Activated CD4-positive, alpha-beta T cell treated with anti-CD3 and anti-CD28 coated beads for 36 hours (primary cell): ENCODE measurements around the gene OR2G6. TPM values are rescaled to one million over a fixed set of nuclear protein-coding genes. Genes with fewer than 3 reads are reported as not detected.
"Not testable (repeated sequence)": the region's sequence is repeated elsewhere in the genome, so short reads cannot be mapped to it uniquely, and the experiment has no call there.

Experiments used
- ATAC-seq: fragments of 200-7000 bp; cut with Tn5 transposase; one replicate; pipeline ENCODE4 v1.10.0; 2021; ENCODE audit warnings: mild to moderate bottlenecking, moderate library complexity
- CTCF ChIA-PET: fragments of 350-600 bp; sonication (Branson Sonifier 250); formaldehyde crosslinking; loops from one replicate; lab custom pipeline; 2021; ENCODE audit warnings: antibody characterized with exemption; lab: Charles Lee
- POLR2A ChIA-PET: fragments of 350-600 bp; sonication (Branson Sonifier 250); formaldehyde crosslinking; loops from one replicate; lab custom pipeline; 2021; ENCODE audit warnings: antibody characterized with exemption, inconsistent platforms; lab: Charles Lee
- DNase-seq: peaks from one replicate; pipeline ENCODE4 v3.0.0-alpha.2; 2020
- H3K27ac Mint-ChIP-seq: one replicate; pipeline ENCODE4 v1.8.0; 2021; ENCODE audit warnings: mixed read lengths
- H3K27me3 Mint-ChIP-seq: one replicate; pipeline ENCODE4 v1.8.0; 2021; ENCODE audit warnings: mixed read lengths
- H3K36me3 Mint-ChIP-seq: one replicate; pipeline ENCODE4 v1.8.0; 2021; ENCODE audit warnings: low read depth, mixed read lengths
- H3K4me1 Mint-ChIP-seq: one replicate; pipeline ENCODE4 v1.8.0; 2021; ENCODE audit warnings: mixed read lengths
- H3K4me3 Mint-ChIP-seq: one replicate; pipeline ENCODE4 v1.8.0; 2021; ENCODE audit warnings: mild to moderate bottlenecking, moderate library complexity, mixed read lengths
- H3K9me3 Mint-ChIP-seq: one replicate; pipeline ENCODE4 v1.8.0; 2021; ENCODE audit warnings: low read depth, mixed read lengths
- intact Hi-C, 2 experiments: fragments of 100-400 bp; cut with DNase I in 1 of 2; cut with micrococcal nuclease in 1 of 2; formaldehyde crosslinking; loops; one replicate each; pipeline versions ENCODE4 v1.14.2 to v1.15.1; 2022 to 2024; cut with DNase I, micrococcal nuclease
- total RNA-seq, 2 experiments: library from RNA; stranded (reverse); gene quantifications; one replicate each; pipeline ENCODE4 v1.2.3, GENCODE V29; 2021

OR2G6 gene
- total RNA-seq = not detected

GRCh38 chr1:248507773-248508172, at the start of gene OR2G6:
Gene OR2G6 (plus strand): TSS chr1:248508073. CDS start chr1:248521647, 13,574 bp downstream.
- H3K4me3 Mint-ChIP-seq, intact Hi-C loops, CTCF ChIA-PET, H3K27me3 Mint-ChIP-seq, H3K9me3 Mint-ChIP-seq, H3K4me1 Mint-ChIP-seq, DNase-seq, H3K27ac Mint-ChIP-seq, ATAC-seq, POLR2A ChIA-PET, H3K36me3 Mint-ChIP-seq: not testable (repeated sequence)

- ATAC-seq, intact Hi-C loops, H3K36me3 Mint-ChIP-seq, H3K4me3 Mint-ChIP-seq, H3K4me1 Mint-ChIP-seq, POLR2A ChIA-PET, H3K27me3 Mint-ChIP-seq, CTCF ChIA-PET, DNase-seq, H3K9me3 Mint-ChIP-seq, H3K27ac Mint-ChIP-seq: not testable (repeated sequence)
Observed at GRCh38 chr1:248459117-248459516, 48.8 kb upstream of the OR2G6 start.

- intact Hi-C loops = no loop called here
- H3K27ac Mint-ChIP-seq = no peak overlapping the region
Observed at GRCh38 chr1:248471154-248471553, 36.7 kb upstream of the OR2G6 start.

GRCh38 chr1:248472111-248472510, 35.8 kb upstream of the OR2G6 start:
- H3K4me3 Mint-ChIP-seq, H3K36me3 Mint-ChIP-seq, POLR2A ChIA-PET, H3K9me3 Mint-ChIP-seq, ATAC-seq, H3K27ac Mint-ChIP-seq, DNase-seq, H3K4me1 Mint-ChIP-seq, intact Hi-C loops, H3K27me3 Mint-ChIP-seq, CTCF ChIA-PET: not testable (repeated sequence)

More at GRCh38 chr1:248471154-248471553, 36.7 kb upstream of the OR2G6 start:
- POLR2A ChIA-PET = interaction anchor here (0.7 kb wide), 1 partner anchor 324 kb away, joined by 3 read pairs; no protein-coding TSS in a partner anchor
- ATAC-seq = no peak
- Mint-ChIP-seq H3K4me3 (no peak overlapping the region), H3K4me1 (no peaks in the 10 kb centered on the region), H3K9me3 (peaks cover 5% of the 10 kb centered on the region), H3K36me3 (no peaks in the 10 kb centered on the region), H3K27me3 (no peaks in the 10 kb centered on the region)
- no peak for DNase-seq
- CTCF ChIA-PET = no interaction called here

GRCh38 chr1:248473051-248473450, 34.8 kb upstream of the OR2G6 start, which contains the start of gene OR2T3:
Gene OR2T3 (plus strand): TSS chr1:248473351. CDS start chr1:248473351, 0 bp downstream.
- DNase-seq, H3K4me1 Mint-ChIP-seq, H3K27ac Mint-ChIP-seq, H3K27me3 Mint-ChIP-seq, H3K36me3 Mint-ChIP-seq, H3K4me3 Mint-ChIP-seq, POLR2A ChIA-PET, H3K9me3 Mint-ChIP-seq, intact Hi-C loops, ATAC-seq, CTCF ChIA-PET: not testable (repeated sequence)

- H3K4me1 Mint-ChIP-seq, ATAC-seq, CTCF ChIA-PET, H3K4me3 Mint-ChIP-seq, intact Hi-C loops, DNase-seq, H3K27me3 Mint-ChIP-seq, H3K9me3 Mint-ChIP-seq, H3K36me3 Mint-ChIP-seq, POLR2A ChIA-PET, H3K27ac Mint-ChIP-seq: not testable (repeated sequence)
Observed at GRCh38 chr1:248475660-248476059, 32.2 kb upstream of the OR2G6 start.

- intact Hi-C loops, H3K36me3 Mint-ChIP-seq, H3K9me3 Mint-ChIP-seq, H3K27me3 Mint-ChIP-seq, POLR2A ChIA-PET, CTCF ChIA-PET: not testable (repeated sequence)
- peak overlapping the region; percentile 94 for H3K27ac Mint-ChIP-seq
- peaks cover 12% of the 10 kb centered on the region for H3K4me1 Mint-ChIP-seq
- peak; percentile 90 for ATAC-seq
- peak; percentile 34 for DNase-seq
- peak overlapping the region; percentile 72 for H3K4me3 Mint-ChIP-seq
Observed at GRCh38 chr1:248481686-248482579, 25.9 kb upstream of the OR2G6 start.

GRCh38 chr1:248488289-248488688, 19.6 kb upstream of the OR2G6 start, which contains the start of gene OR2T5:
Gene OR2T5 (plus strand): TSS chr1:248488589. CDS start chr1:248488589, 0 bp downstream.
- H3K27ac Mint-ChIP-seq, CTCF ChIA-PET, H3K4me3 Mint-ChIP-seq: not testable (repeated sequence)

GRCh38 chr1:248496661-248497060, 11.2 kb upstream of the OR2G6 start:
- H3K4me3 Mint-ChIP-seq, H3K4me1 Mint-ChIP-seq, ATAC-seq, intact Hi-C loops, H3K9me3 Mint-ChIP-seq, H3K36me3 Mint-ChIP-seq, H3K27me3 Mint-ChIP-seq, H3K27ac Mint-ChIP-seq, POLR2A ChIA-PET, CTCF ChIA-PET, DNase-seq: not testable (repeated sequence)

More at GRCh38 chr1:248488289-248488688, 19.6 kb upstream of the OR2G6 start, which contains the start of gene OR2T5:
- POLR2A ChIA-PET, H3K4me1 Mint-ChIP-seq, H3K36me3 Mint-ChIP-seq, intact Hi-C loops, H3K9me3 Mint-ChIP-seq, H3K27me3 Mint-ChIP-seq, ATAC-seq, DNase-seq: not testable (repeated sequence)

GRCh38 chr1:248500305-248501035, 7.4 kb upstream of the OR2G6 start:
- POLR2A ChIA-PET, H3K27ac Mint-ChIP-seq, ATAC-seq, intact Hi-C loops, H3K27me3 Mint-ChIP-seq, H3K4me1 Mint-ChIP-seq, H3K4me3 Mint-ChIP-seq, H3K9me3 Mint-ChIP-seq, CTCF ChIA-PET, DNase-seq, H3K36me3 Mint-ChIP-seq: not testable (repeated sequence)

GRCh38 chr1:248510217-248510616, 2.3 kb downstream of the OR2G6 start:
- H3K4me3 Mint-ChIP-seq, H3K4me1 Mint-ChIP-seq, H3K27ac Mint-ChIP-seq, H3K27me3 Mint-ChIP-seq, CTCF ChIA-PET, POLR2A ChIA-PET, H3K9me3 Mint-ChIP-seq, intact Hi-C loops, H3K36me3 Mint-ChIP-seq, DNase-seq, ATAC-seq: not testable (repeated sequence)
